ENCODE results near the gene GPR108. TPM values are rescaled to one million over a fixed set of nuclear protein-coding genes. Genes with fewer than 3 reads are reported as not detected.

Gene GPR108
- total and polyA plus RNA-seq, 2 of the 8 experiments (the other 6 are each of a cell fraction or from before 2014, with no cell fraction given) = 34.9 to 46.0 TPM

GRCh38 chr19:6729573-6730152 is 7.7 kb downstream of the GPR108 start:
- Histone ChIP-seq H3K18ac (ENCODE audit: extremely low read depth, low read length) (no peak overlapping the region), H3K79me2 (ENCODE audit: control insufficient read depth in 1 of 2, insufficient read depth in 2 of 2, low read length in 2 of 2) (no peaks in the 10 kb centered on the region), H3K23ac (ENCODE audit: insufficient read length) (no peak overlapping the region), H2BK20ac (ENCODE audit: low read length) (no peak overlapping the region), H3K27ac (ENCODE audit: low read depth, low read length) (no peak overlapping the region), H2BK120ac (replicated peaks; ENCODE audit: low read depth, low read length) (no peak overlapping the region), H3K56ac (replicated peaks; ENCODE audit: insufficient read length, low read depth, low read length) (no peak overlapping the region), H3K4me3 (ENCODE audit: extremely low read depth in 1 of 4, insufficient read depth in 2 of 4, low read depth in 3 of 4, low read length in 4 of 4) (peak overlapping the region; percentile 13 to 41 (median 28); a peak in 3 of 8 replicates), H4K5ac (ENCODE audit: insufficient read length, low read depth, low read length) (no peak overlapping the region), H2BK15ac (ENCODE audit: low read length) (no peak overlapping the region), H3K27me3 (replicated peaks in 1 of 4; ENCODE audit: control insufficient read depth in 3 of 4, extremely low read depth in 1 of 4, insufficient read depth in 3 of 4, low read length in 3 of 4) (no peaks in the 10 kb centered on the region), H3K14ac (ENCODE audit: insufficient read length) (no peak overlapping the region), H3K23me2 (ENCODE audit: low read depth, low read length) (no peaks in the 10 kb centered on the region), H3K9ac (replicated peaks in 1 of 4; ENCODE audit: extremely low read depth in 1 of 4, low read depth in 3 of 4, low read length in 3 of 4) (no peak overlapping the region), H3K4me2 (ENCODE audit: insufficient read depth in 1 of 2, low read depth in 2 of 2, low read length in 2 of 2) (peak overlapping the region; percentile 26 to 50), H4K20me1 (replicated peaks in 1 of 2; ENCODE audit: control insufficient read depth in 1 of 2, insufficient read depth in 2 of 2, low read length in 2 of 2) (peaks cover 0 to 8% of the 10 kb centered on the region in 2 experiments), H3K4ac (replicated peaks; ENCODE audit: insufficient read length, low read depth, low read length) (no peak overlapping the region), H2BK5ac (ENCODE audit: low read depth, low read length) (no peak overlapping the region), H3K4me1 (replicated peaks in 1 of 4; ENCODE audit: control insufficient read depth in 3 of 4, insufficient read depth in 4 of 4, low read length in 3 of 4) (peaks cover 0 to 14% (median 9%) of the 10 kb centered on the region in 4 experiments; a peak in 6 of 7 replicates), H2AK5ac (ENCODE audit: low read depth, low read length) (no peak overlapping the region), H4K8ac (ENCODE audit: extremely low read depth, insufficient read depth, low read length) (no peak overlapping the region; the same call in 1 of the 2 replicates), H2BK12ac (ENCODE audit: low read depth, low read length) (no peak overlapping the region), H3K9me3 (ENCODE audit: insufficient read depth in 2 of 2, low read depth in 1 of 2, low read length in 1 of 2) (no peaks in the 10 kb centered on the region), H4K91ac (replicated peaks; ENCODE audit: insufficient read length, low read length) (no peak overlapping the region), H2AFZ (ENCODE audit: low read length) (no peak overlapping the region), H3K79me1 (ENCODE audit: low read depth, low read length) (no peaks in the 10 kb centered on the region; the same call in 1 of the 2 replicates), H3K36me3 (ENCODE audit: control insufficient read depth in 2 of 4, insufficient read depth in 4 of 4, low read length in 3 of 4) (peaks cover 0 to 5% (median 0%) of the 10 kb centered on the region in 4 experiments; a peak in 1 of 8 replicates)
- WGBS, 2 experiments (ENCODE audit: extremely low coverage in 1 of 2, insufficient coverage in 1 of 2, insufficient read length in 1 of 2, insufficient replicate concordance in 2 of 2, low coverage in 1 of 2, low lambda C conversion rate in 2 of 2, missing lambda C conversion rate in 1 of 2) = 88% methylated on average over 23 of the region's 23 CpGs; no CpG with 5 or more reads in 1 of the 2 experiments
- TF ChIP-seq SP4 (IDR thresholded peaks at IDR 0.05; ENCODE audit: low read length) = no peak
- no peak for TF ChIP-seq RNF2 (IDR thresholded peaks at IDR 0.05; ENCODE audit: borderline replicate concordance, low read depth, low read length, missing control alignments, poor library complexity, severe bottlenecking)
- TF ChIP-seq, protein P1, sequence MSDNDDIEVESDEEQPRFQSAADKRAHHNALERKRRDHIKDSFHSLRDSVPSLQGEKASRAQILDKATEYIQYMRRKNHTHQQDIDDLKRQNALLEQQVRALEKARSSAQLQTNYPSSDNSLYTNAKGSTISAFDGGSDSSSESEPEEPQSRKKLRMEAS (IDR thresholded peaks at IDR 0.05) = no peak
- no peak for TF ChIP-seq SAP30 (IDR thresholded peaks at IDR 0.05; ENCODE audit: insufficient read depth, insufficient replicate concordance, low read length)
- no peak for TF ChIP-seq ASH2L (IDR thresholded peaks at IDR 0.05; ENCODE audit: low read length)
- no peak for TF ChIP-seq POLR2AphosphoS5 (IDR thresholded peaks at IDR 0.05; ENCODE audit: low read depth, low read length)
- no peak for TF ChIP-seq RFX5 (IDR thresholded peaks at IDR 0.05; ENCODE audit: borderline replicate concordance, low read depth, low read length)
- no peak for TF ChIP-seq BACH1 (IDR thresholded peaks at IDR 0.05; ENCODE audit: low read length)
- TF ChIP-seq HDAC6 (IDR thresholded peaks at IDR 0.05; ENCODE audit: low read depth, low read length) = no peak
- TF ChIP-seq TAF1 (IDR thresholded peaks at IDR 0.05; ENCODE audit: low read depth, low read length) = no peak
- TF ChIP-seq HDAC2 (IDR thresholded peaks at IDR 0.05; ENCODE audit: borderline replicate concordance in 1 of 2, low read depth in 2 of 2, low read length in 2 of 2) = no peak
- no peak for TF ChIP-seq POLR2A (IDR thresholded peaks at IDR 0.05; ENCODE audit: control extremely low read depth in 1 of 2, low read depth in 2 of 2, low read length in 2 of 2)
- TF ChIP-seq CEBPB (IDR thresholded peaks at IDR 0.05; ENCODE audit: low read depth, low read length) = no peak
- DNase-seq (ENCODE audit: low read depth in 1 of 2, low spot score in 2 of 2) (no peak), FAIRE-seq (no peak)
- ChIA-PET CTCF (ENCODE audit: partially characterized antibody) (interaction anchor here (0.6 to 2.3 kb wide), 5 partner anchors 9 to 213 kb away, joined by 3 to 6 read pairs (median 3); no protein-coding TSS in a partner anchor), POLR2A (ENCODE audit: partially characterized antibody) (interaction anchor here (1.0 to 3.2 kb wide), 5 partner anchors 9 to 25 kb away, joined by 3 to 14 read pairs (median 4); partner anchors contain the start of gene GPR108)
